EH (cell line): ENCODE data around the gene ADAMTSL5.
"Not testable (repeated sequence)": the region's sequence is repeated elsewhere in the genome, so short reads cannot be mapped to it uniquely, and the experiment has no call there.

Source experiments
- DNase-seq: peaks from one replicate; pipeline ENCODE4 v3.0.0-alpha.2; 2015; ENCODE audit warnings: low read depth

The ADAMTSL5 gene, protein sequence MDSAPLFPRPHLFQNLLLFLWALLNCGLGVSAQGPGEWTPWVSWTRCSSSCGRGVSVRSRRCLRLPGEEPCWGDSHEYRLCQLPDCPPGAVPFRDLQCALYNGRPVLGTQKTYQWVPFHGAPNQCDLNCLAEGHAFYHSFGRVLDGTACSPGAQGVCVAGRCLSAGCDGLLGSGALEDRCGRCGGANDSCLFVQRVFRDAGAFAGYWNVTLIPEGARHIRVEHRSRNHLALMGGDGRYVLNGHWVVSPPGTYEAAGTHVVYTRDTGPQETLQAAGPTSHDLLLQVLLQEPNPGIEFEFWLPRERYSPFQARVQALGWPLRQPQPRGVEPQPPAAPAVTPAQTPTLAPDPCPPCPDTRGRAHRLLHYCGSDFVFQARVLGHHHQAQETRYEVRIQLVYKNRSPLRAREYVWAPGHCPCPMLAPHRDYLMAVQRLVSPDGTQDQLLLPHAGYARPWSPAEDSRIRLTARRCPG

DNA sequence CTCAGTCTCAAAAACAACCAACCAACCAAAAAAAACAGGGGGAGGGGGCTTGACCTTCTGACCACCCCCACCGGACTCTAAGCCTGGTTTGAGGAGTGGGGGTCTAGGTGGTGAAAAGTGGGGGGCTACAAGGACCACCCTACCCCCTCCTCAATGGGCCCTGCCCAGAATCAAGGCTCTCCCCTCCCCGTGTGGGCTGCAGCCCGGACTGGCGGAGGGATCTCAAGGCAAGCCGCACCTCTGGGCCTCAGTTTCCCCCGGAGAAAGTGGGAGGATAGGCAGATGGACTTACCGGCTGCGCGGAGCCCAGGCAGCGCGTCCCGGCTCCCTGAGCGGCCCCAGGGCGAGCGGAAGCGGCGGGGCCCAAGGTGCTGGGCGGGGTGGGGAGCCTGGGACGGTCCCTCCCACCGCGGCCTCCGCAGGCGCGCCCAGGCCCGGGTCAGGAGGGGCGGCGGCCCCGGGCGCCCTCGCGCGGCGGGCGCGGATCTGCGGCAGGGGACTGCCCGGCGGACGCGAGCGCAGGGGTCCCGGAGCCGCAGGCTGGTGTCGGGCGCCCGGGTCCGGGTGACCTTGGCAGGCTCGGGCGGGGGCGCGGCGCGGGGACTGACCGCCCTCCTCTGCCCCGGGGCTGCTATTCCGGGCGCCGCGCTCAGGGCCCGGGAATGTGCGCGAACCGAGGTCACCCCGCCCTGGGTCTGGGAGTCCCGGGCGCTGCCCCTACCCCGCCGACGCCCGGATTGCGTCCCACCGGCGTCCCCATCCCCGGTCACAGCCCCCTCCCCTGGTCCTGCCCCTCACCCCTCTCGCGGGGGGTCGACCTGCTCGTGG lies at the start of gene ADAMTSL5:
Gene ADAMTSL5, minus strand, starts transcription at position 349 of the 828 bp plus-strand sequence. CDS start 2,076 bp downstream, outside the sequence.
- peak; percentile 75 for DNase-seq

DNA sequence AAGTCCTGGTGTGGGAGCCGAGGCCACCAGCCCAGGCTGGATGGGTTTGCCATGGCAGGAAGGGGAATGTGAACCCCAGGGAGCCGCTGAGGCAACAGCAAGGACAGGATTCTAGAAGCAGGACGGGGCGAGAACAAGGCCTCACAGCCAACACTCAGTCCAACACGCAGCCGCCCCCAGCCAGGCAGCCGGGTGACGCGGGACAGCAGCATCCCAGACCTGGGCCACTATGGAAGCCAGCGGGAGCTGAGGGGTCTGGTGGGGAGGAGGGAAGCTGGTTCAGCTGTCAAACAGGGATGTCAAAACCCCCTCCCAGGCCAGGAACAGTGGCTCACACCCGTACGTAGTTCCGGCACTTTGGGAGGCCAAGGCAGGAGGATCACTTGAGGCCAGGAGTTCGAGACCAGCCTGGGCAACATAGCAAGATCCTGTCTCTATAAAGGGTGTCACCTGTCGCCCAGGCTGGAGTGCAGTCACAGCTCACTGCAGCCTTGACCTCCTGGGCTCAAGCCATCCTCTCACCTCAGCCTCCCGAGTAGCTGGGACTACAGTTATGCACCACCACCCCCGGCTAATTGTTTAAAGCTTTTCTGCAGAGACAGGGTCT lies 48.5 kb upstream of the ADAMTSL5 start:
- DNase-seq: no peak

GRCh38 chr19:1560286-1560882 lies 47.6 kb upstream of the ADAMTSL5 start:
- DNase-seq: no peak

GRCh38 chr19:1558552-1558951 lies 45.7 kb upstream of the ADAMTSL5 start:
- DNase-seq: no peak

DNA sequence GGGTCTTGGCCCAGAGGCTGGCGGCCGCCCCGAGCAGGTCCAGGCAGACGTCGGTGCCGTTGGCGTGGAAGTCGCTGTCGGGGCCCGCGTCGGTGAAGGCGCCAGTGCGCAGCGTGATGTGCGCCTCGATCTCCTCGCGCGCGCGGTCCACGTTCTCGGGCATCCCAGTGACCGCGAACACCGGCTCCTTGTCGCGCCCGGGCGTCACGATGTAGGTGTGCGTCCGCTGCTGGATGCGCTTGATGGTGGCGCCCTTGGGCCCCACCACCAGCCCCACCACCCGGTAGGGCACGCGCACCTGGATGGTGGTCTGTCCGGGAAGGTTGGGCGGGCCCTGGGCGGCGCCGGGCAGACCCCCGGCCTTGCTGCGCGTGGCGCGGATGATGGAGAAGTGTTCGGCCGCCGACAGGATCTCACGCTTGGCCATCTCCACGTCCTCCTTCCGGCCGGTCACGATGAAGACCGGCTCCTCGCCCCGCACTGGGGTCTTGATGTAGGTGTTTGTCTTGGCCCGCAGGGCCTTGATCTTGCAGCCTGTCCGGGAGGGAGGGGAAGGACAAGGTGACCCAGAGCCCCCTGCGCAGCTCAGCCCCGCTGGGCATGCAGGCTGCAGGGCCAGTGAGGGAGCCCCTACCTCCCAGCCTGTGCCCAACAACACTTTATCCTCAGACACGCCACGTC lies 43.7 kb upstream of the ADAMTSL5 start:
- DNase-seq: no peak

- no peak for DNase-seq
Observed at GRCh38 chr19:1555487-1556389, 42.9 kb upstream of the ADAMTSL5 start.

DNA sequence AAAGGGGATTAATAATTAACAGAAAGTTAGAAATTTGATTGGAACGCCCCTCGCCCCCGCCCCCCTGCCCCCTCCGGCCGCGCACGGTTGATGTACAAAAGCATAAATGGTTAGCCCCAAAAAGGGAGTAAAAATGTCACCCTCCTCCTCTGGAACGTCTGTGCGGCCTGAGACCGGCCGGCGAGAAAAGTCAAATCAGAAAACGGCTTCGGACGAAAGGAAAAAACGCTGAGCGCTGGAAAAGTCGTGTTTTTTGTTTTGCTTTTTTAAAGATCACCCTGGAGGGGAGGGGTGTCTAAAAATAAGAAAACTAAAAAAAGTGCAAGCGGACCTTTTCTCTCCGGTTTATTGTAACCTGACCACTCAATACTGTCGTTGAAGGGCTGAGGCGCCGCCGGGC lies 42.1 kb upstream of the ADAMTSL5 start:
- no peak for DNase-seq

GRCh38 chr19:1553415-1553814 lies 40.6 kb upstream of the ADAMTSL5 start:
- DNase-seq: no peak

DNA sequence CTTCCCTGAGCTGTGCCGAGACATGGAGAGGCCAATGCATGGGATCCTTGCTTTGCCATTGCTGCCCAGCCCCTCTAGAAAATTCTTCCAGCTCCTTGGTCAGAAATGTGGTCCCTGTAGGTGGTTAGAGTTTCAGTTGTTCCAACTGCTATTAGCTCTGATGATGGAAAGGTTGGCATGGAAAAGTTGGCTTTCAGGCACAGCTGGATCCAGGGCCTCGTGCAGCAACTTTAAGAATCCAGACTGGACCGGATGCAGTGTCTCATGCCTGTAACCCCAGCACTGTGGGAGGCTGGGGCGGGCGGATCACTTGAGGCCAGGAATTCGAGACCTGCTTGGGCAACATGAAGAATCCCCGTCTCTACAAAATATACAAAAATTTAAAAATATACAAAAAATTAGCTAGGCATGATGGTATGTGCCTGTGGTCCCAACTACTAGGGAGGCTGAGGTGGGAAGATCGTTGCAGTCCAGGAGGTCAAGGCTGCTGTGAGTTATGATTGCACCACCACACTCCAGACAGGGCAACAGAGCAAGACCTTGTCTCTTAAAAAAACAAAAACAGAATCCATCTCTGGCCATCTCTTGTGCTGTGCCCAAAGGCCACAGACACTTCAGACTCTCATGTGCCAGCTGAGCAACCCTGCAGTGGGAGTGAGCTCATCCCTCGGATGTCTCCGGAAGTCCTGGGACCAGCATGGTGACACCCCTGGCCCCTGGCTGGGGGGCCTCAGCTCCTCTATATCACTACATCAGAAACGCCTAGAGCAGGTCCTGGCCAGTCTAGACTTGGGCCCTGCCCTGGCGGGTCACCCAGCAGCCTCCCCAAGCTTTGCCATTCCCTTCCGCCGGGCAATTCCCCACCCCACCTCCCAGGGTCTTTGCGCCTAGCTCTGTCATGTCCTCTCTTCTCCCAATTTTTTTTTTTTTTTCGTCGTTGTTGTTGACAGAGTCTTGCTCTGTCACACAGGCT lies 38.5 kb upstream of the ADAMTSL5 start:
- DNase-seq: peak; percentile 9

DNA sequence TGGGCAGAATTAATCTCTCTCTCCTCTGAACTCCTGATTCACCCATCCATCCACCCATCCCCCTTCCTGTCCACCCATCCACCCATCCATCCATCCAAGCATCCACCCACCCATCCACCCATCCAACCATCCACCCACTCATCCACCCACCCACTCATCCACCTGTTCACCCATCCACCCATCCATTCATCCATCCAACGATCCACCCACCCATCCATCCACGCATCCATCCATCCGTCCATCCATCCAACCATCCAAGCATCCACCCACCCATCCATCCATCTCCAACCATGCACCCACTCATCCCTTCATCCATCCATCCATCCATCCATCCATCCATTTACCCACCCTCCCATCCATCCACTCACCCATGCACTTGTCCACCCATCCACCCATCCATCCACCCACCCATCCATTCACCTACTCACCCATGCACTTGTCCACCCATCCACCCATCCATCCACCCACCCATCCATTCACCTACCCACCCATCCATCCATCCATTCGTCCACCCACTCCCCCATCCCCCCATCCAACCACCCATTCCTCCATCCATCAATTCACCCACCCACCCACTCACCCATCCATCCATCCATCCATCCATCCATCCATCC lies 36.6 kb upstream of the ADAMTSL5 start:
- DNase-seq: no peak

- DNase-seq: no peak
Observed at GRCh38 chr19:1540365-1540925, 27.6 kb upstream of the ADAMTSL5 start.

GRCh38 chr19:1539749-1540148 lies 26.9 kb upstream of the ADAMTSL5 start:
- not testable (repeated sequence) for DNase-seq

- peak; percentile 22 for DNase-seq
Observed at GRCh38 chr19:1538978-1539377, 26.2 kb upstream of the ADAMTSL5 start.

GRCh38 chr19:1535699-1536098 lies 22.9 kb upstream of the ADAMTSL5 start:
- not testable (repeated sequence) for DNase-seq

GRCh38 chr19:1534972-1535371 lies 22.2 kb upstream of the ADAMTSL5 start:
- no peak for DNase-seq

GRCh38 chr19:1533510-1534150 lies 20.8 kb upstream of the ADAMTSL5 start:
- DNase-seq: no peak

GRCh38 chr19:1532003-1532402 lies 19.2 kb upstream of the ADAMTSL5 start:
- DNase-seq: no peak

GRCh38 chr19:1531587-1531986 lies 18.8 kb upstream of the ADAMTSL5 start:
- no peak for DNase-seq
